GM21717 (cell line): ENCODE data around the gene GLB1L3.
A peak's percentile ranks its signal among the peaks of the same experiment; 100 is the strongest.
"Not testable (repeated sequence)": the region's sequence is repeated elsewhere in the genome, so short reads cannot be mapped to it uniquely, and the experiment has no call there.

Source experiments
- ATAC-seq: cut with Tn5 transposase; IDR thresholded peaks from one replicate; pipeline ENCODE4 v1.9.1; 2021; ENCODE audit warnings: mild to moderate bottlenecking, moderate library complexity; ENCODE audit not compliant: unreplicated experiment

The GLB1L3 gene

DNA sequence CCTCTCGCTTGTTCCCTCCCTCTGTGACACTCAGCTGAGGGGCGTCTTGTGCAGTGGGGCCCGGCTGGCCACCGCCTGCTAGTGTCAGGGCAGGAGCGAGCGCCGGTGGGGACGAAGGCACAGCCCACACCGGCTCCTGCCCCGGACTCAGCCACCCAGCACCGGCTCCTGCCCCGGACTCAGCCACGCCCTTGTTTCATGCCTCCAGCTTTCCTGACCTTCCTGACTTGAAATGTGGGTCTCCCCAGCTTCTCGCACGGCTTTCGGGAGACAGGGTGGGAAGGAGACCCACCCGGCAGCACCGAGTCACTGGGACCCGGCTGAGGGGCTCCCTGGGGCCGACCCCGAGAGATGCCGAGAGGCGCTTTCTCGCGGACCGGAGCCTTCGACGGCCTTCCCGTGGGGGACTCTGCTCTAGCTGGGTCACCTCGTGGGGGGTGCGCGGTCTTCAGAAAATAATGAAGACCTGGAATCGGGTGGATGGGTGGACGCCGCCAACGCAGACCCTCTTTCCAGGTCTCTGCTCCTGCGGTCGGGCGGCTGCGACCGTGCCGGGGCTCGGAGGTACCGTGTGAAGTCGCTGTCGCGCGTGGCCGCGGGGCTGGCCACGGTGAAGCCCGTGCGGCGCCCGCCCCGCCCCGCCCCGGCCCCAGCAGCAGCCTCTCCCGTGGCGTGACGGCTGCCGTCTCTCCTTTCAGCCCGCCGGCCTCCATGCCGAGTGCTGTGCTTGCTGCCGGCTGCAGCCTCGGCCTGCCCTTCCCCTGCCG is 65.8 kb downstream of the GLB1L3 start:
- no peak for ATAC-seq

DNA sequence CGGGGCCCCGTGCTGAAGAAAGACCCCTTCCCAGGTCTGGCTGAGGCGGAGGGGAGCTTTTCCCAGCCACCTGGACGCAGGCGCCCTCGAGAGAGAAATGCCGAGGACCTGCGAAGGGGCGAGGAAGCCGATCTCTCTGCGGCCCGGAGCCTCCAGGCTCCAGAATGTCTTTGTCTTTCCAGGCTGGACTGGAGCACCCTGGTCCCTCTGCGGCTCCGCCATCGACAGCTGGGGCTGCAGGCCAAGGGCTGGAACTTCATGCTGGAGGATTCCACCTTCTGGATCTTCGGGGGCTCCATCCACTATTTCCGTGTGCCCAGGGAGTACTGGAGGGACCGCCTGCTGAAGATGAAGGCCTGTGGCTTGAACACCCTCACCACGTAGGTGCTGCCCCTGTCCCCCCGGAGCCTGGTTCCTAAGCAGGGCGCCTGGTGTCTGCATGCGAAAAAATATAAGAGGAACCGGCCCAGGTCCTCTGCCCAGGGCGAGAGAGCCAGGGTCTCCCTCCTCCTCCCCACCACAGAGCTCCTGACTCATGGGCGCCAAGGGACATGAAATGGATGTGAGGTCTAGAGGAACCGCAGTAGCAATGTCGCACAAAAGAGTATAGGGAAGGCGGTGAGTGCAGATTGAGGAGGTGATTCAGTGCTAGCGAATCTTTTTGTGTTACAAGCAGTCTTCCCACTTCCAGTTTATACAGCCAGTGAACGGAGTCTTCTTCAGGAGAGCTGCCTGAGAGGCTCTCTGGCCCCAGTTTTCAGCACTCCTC is 66.6 kb downstream of the GLB1L3 start:
- ATAC-seq: no peak

DNA sequence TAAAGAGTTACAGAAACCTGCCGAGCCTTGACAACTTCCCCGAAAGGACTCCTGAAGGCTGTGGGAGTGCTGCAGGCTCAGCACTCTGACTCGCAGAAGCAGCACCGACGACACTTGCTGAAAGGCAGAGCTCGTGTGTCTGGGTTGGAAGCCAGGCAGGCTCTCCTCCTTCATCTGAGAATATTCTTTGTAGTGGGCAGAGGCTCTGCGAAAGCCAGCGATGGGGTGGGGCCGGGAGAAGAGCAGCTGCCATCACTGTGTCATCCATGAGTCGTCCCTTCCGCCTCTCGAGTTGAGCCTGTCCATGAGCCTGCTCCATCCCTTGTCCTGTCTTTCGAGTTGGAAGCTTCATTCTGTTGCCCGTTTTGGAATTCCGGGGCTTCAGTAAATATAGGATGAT is 67.5 kb downstream of the GLB1L3 start:
- no peak for ATAC-seq

DNA sequence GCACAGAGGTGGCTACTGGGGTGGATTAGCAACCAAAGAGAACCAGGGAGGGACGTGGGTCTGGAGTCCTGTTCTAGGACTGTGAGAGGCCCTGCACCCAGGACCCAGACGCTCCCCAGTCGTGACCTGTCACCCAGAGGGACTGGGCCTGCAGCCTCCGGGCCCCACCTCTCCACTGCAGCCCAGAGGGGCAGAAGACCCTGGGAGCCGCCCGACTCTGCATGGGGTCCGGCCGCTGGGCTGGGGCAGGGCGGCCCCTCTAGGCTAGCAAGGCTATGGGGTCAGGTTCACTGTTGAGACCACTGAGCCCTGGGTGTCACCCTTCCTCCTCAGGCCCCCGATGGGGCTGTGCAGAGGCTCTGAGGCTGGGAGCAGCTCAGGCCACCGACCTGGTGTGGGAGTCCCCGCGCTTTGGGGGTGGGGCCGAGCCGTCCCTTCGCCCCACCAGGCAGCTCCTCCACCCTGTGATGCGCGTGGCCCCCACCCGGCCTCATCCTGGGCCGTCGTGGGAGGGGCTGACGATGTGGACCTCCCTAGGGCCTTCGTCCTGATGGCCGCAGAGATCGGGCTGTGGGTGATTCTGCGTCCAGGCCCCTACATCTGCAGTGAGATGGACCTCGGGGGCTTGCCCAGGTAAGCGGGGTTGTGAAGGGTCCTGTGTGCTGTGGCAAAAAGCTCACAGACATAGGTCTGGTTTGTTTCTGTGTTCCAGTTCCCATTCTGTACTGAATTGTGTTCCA is 68.5 kb downstream of the GLB1L3 start:
- not testable (repeated sequence) for ATAC-seq

DNA sequence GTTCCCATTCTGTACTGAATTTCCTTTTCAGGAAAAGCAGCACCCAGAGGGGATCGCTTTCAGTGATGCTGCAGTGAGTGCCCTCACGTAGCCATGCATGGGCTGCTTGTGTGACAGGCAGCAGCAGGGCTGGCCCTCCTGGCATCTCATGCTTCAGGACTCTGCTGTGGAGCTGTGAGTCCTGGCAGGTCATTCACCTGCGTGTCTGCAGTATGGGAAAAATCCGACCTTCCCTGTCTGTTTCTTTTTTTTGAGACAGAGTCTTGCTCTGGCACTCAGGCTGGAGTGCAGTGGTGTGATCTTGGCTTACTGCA is 69.0 kb downstream of the GLB1L3 start:
- ATAC-seq: no peak

DNA sequence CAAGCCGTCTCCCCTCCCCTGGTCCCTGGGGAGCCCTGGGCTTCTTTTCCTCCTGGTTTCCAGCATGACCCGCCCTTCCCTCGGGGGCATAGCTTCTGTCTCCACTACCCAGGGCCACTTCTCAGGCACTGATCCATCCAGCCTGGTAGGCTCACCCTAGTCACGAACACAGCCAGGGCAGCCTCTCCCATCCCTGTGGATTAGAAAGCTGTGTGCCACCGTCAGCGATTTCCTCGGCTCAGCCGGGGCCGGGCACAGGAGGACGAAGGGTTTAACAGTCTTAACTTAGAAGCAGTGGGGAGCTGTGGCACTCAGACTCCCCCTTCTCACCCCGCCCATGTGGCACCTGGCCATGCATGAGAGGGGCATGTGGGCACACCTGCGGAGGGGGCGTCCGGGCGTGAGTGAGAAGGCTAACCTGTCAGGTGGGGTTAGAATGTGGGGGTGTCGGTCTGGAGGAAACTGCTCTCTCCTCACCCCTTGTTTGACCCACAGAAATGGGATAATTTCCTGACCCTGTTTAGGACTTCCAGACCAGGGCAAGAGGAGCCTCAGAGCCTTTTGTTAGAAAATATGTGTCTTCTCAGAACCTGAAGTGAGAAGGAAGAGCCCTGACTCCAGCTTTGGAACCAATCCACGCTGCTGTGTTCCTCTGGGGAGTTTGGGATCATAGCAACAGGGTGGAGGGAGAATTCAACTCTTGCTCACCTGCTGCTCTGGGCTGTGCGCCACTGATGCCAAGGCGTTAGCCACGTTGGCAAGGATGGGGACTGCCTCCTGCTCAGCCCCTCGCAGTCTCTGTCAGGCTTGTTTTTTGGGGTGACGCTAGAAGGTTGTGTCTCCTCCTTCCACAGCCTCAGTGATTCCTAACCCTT is 70.2 kb downstream of the GLB1L3 start:
- no peak for ATAC-seq

DNA sequence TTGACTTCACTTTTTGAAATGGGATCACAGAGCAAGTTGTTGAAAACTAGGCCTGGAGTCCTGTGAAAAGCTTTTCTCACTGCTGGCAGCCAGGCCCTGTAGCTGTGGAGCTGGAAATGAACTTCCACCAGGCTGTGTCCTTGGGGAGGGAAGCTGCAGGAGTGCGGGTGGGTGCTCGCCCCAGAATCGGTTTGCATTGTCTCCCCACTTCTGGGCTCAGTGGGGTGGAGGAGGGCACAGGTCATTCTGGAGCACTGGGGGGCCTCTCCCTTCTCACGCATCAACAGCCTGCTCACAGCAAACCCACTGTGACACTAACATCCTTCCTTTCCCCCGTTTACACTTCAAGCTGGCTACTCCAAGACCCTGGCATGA is 70.8 kb downstream of the GLB1L3 start:
- no peak for ATAC-seq

DNA sequence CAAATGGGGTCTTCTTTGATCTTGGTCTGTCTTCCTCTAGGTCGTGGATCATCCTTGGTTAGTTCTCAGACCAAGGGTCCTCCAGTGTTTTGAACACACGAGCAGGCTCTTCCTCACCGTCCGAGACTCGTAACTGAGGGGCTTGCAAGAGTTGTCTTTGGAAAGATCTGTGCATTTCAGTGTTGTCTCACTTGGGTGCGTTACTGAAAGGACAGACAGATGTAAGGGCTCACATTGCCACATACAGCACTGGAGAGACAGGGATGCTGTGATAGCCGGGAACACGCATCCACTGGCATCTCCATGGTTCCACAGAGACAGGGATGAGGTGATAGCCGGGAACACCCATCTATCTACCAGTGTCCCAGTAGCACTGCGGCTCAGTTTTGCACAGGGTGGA is 71.3 kb downstream of the GLB1L3 start:
- ATAC-seq: no peak

DNA sequence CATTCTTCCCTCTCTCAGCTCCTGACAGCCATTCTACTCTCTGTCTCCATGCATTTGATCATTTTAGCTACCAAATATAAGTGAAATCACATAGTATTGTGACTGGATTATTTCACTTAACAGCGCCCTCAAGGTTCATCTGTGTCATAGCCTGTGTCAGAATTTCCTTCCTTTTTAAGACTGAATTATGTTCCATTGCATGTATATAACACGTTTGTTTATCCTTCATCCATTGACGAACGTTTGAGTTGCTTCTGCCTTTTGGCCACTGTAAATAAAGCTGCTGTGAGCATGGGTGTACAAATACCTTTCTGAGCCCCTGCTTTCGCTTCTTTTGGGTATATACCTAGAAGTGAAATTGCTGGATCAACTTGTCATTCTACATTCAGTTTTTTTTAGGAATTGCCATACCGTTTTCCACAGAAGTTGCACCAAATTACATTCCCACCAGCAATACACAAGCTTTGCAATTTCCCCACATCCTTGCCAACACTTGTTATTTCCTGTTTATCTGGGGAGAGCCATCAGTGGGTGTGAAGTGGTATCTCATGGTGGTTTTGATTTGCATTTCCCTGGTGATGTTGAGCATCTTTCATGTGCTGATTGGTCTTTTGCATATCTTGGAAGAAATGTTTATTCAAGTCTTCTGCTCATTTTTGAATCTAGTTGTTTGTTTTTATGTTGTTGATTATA is 73.1 kb downstream of the GLB1L3 start:
- ATAC-seq: no peak

DNA sequence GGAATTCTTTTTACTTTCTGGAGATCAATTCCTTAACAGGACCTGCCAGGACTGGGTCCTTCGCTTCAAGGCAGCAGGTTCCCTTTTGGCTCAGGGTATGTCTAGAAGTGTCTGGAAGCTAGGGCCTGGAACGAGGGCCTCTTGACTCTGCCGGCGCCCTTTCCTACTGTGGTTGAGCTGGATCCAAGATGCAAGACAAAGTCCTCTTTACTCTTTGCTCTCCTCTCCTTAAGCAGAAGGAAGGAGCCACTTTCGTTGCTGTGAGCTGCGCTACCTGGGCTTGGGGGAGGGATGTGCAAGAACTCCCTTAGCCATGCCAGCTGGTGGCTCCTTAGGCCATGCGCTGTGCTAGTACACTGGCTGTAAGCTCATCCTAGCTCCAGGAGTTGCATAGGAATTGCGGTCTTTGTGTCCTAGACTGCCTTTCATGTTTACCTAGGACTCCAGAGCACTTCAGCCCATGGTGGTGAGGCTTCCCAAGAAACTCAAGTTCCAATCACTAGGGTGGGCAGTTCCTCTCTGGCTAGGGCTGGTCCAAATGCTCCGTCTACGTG is 73.7 kb downstream of the GLB1L3 start:
- no peak for ATAC-seq

DNA sequence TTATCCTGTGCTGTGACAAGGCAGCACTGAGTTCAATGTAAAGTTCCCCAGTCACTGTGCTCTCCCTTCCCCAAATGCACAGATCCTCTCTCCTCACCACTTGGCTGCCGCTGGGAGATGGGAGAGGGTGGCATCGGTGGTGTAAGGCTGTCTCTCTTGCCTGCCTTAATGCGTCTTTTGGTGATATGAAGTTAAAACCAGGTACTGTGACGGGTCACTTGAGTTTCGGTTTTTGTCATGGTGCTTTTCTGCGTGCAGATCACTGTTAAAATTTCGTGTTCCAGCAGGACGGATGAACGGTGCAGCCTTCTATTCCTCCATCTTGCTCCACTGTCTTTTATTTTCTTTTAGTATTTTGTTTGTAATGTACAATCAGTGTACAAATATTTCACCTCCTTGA is 74.2 kb downstream of the GLB1L3 start:
- ATAC-seq: peak; percentile 84

DNA sequence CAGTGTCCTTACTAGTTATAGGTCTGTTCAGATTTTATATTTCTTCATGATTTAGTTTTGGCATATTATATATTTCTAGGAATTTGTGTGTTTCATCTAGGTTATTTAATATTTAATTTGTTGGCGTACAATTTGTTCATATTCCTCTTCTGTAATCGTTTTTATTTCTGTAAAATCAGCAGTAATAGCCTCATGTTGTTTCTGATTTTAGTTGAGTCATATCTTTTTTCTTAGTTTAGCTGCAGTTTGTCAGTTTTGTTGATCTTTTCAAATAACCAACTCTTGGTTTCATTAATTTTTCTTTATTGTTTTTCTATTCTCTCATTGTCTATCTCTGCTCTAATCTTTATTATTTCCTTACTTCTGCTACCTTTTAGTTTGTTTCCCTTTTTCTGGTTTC is 75.9 kb downstream of the GLB1L3 start:
- no peak for ATAC-seq

DNA sequence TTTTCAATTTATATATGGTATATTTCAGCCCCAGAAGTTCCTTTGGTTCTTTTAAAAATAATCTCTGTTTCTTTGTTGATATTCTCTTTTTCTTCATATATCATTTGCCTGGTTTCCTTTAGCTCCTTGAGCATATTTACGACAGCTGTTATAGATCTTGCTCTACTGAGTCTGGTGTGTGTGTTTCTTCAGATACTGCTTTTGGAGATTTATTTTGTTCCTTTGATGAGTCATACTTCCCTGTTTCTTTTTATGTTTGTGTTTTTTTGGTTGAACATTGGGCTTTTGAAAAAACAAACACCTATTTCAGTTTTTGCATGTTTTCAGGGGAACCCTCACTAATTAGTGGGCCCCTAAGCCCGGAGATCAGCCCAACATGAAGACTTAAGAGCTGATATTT is 79.0 kb downstream of the GLB1L3 start:
- ATAC-seq: no peak

DNA sequence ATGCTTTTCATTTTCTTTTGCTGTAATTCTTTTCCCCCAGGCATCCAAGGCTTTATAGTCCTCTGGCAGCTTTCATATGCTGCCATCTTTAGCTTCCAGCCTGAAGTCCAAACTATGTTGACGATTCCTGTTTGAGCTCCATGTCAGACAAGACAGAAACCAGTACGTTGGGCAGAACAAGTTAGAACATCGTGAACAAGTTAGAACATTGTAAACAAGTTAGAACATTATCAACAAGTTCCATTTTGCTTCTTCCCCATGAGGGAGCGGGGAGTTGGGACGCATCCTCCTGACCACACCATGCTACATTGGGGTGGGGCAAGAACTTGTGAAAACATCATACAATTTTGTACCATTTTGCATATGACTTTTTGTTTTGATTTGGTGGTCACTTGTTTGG is 79.5 kb downstream of the GLB1L3 start:
- no peak for ATAC-seq

DNA sequence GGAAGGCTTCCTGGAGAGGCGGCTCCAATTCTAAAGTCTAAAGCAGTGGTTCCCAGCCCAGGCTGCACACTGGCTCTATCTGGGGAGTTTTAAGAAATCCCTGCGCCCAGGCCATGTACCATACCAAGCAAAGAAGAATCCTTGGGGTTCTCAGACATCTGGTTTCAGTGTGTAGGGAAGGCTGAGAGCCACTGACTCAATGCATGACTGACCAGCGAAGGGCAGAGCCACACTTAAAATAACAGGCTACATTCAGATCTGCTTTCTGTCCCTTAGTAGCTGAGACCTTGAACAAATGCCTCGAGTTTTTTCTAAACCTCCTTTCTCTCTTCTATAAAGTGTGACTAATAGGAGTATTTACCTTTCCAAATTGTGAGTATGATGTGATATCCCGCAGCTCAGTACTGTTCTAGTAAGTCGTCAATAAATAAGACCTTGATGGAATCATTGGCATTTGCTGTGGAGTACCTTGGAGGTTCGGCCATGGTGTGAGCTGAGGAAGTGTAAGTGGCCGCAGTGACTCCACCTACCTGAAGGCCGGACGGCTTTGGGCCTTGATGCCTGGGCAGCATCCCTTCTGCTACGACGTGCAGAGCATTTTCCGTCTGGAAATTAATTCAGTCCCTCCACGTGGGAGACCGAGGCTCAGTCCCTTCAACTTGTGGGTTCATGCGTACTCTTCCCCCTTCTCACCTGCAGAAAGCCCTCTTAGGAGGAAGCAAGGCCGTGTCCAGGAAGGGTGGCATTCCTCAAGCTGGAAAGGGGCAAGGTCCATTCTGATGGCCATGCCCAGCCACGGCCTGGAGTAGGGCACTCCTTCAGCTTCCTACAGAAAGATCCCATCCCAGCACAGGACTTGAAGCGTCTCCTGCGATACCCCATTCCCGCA is 80.7 kb downstream of the GLB1L3 start:
- no peak for ATAC-seq

DNA sequence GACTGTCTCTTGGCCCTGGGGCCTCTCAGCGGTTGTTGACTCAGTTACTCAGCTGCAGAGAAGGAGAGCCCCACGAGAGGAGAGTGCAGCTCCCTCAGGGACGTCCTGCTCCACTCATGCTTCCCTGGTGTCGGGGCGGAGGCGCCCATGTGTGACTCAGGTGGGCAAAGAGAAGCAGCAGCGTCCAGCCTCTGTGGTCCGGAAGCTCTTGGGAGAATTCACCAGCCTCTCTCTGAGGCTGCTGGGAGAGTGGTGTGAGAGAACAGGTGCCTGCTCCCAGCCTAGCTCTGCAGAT is 81.3 kb downstream of the GLB1L3 start:
- no peak for ATAC-seq

DNA sequence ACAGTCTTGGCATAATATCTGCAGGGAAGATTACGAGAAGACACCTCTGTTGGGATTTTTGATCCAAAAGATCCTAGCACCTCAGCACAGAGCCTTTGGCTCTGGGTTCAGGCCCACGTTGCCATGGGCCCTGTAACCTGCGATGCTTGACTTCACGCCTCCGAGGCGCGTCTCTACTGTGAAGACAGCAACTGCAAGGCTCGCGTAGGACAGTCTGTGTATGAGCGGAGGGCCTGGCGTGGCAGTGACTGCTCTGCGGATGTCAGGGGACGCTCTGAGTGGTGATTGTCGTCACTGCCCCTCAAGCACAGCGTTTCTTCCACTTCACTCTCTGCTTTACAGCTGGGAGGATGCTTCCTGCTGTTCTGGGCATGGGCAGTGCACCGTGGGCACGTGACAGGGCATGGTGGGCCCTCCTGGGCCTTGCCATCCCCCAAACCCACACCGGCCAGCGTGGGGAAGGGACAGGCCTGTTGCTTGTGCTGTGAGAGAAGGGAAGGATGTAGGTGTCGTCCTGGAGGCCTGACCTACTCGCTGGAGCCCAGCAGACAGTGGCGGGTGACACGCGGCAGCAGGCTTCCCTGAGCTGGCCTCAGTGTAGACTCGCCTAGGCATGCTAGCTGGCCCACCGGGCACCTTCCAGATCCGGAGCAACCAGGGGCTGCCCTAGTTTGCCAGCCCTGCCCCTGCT is 82.1 kb downstream of the GLB1L3 start:
- no peak for ATAC-seq

DNA sequence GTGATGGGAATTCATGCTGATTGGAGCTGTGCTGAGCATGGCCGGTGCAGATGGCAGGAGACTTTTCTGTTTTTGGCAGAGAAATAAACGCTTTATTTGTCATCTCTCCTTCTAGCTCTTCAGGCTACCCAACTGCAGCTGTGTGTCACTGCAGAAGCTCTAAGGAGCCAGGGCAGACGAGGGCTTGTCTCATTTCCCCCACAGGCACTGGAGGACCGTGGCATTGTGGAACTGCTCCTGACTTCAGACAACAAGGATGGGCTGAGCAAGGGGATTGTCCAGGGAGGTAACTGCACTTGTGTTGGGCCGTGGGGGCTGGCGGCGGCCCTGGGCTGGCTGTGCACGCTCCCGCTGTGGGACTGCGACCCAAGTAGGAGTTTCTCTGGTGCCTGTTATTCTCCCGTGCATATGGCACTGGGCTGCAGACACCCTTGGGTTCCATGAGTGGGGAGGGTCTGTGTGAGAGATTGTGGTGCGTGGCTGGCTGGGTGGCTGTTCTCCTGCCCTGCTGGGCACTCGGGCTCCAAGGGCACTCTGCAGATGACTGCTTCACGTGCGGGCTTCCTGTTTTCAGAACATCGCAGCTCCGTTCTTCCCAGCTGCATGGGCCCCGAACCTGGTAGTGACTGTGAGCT is 82.8 kb downstream of the GLB1L3 start:
- no peak for ATAC-seq
